ENCODE measurements around the gene GPR68.

GRCh38 chr14:91185721-91186120 is 58.8 kb downstream of the GPR68 start:
- TF ChIP-seq CTCF (IDR thresholded peaks at IDR 0.05) (no peak), POLR2AphosphoS5 (IDR thresholded peaks at IDR 0.05; ENCODE audit: low read depth, low read length) (no peak), SIN3A (IDR thresholded peaks at IDR 0.05; ENCODE audit: borderline replicate concordance, insufficient read depth, low read depth, low read length) (no peak)

All from Panc1 (cell line).